GM12878 (cell line): ENCODE data around the gene NAP1L1. TPM values are rescaled to one million over a fixed set of nuclear protein-coding genes. Genes with fewer than 3 reads are reported as not detected.
A peak's percentile ranks its signal among the peaks of the same experiment; 100 is the strongest.

ENCODE experiments used
- ATAC-seq: fragments of 200-7000 bp; cut with Tn5 transposase; 3 replicates; pipeline ENCODE4 v1.9.1; 2020; ENCODE audit warnings: mild to moderate bottlenecking, moderate library complexity
- BruUV-seq: library from RNA; stranded (reverse); fragments of 400-500 nt; replicated peaks from 2 replicates; lab custom pipeline; 2021; lab: Mats Ljungman, UMichigan
- CTCF ChIA-PET: fragments of 300-600 bp; sonication (Branson Sonifier 250); formaldehyde crosslinking; extraction: SDS; loops from one replicate; lab custom pipeline; 2021; ENCODE audit warnings: inconsistent platforms; lab: Yijun Ruan, JAX
- POLR2A ChIA-PET: fragments of 350-600 bp; formaldehyde crosslinking; extraction: SDS; loops from one replicate; lab custom pipeline; 2021; ENCODE audit warnings: inconsistent platforms; lab: Charles Lee
- RAD21 ChIA-PET: fragments of 300-600 bp; sonication (Branson Sonifier 250); formaldehyde crosslinking; loops from one replicate; lab custom pipeline; 2023; ENCODE audit warnings: antibody characterized with exemption; ENCODE audit not compliant: unreplicated experiment; lab: Charles Lee
- SMC1A ChIA-PET: fragments of 300-600 bp; sonication (Branson Sonifier 250); formaldehyde crosslinking; loops from one replicate; lab custom pipeline; 2023; ENCODE audit not compliant: unreplicated experiment, uncharacterized antibody; lab: Charles Lee
- DNase-seq: peaks from one replicate; pipeline ENCODE4 v3.0.0-alpha.2; 2011; ENCODE audit warnings: low read depth, low spot score
- FAIRE-seq: peaks from 3 replicates; lab custom pipeline; 2011; peaks lifted over from hg19 to GRCh38; lab: Jason Lieb, UNC
- H2AFZ ChIP-seq: 2 replicates; pipeline ENCODE4 v1.6.0; 2011; ENCODE audit warnings: low read depth, low read length, control low read depth; ENCODE audit not compliant: control insufficient read depth
- H3K27ac ChIP-seq: 2 replicates; pipeline ENCODE4 v1.5.1; 2011; ENCODE audit warnings: control low read depth; ENCODE audit not compliant: control insufficient read depth, insufficient read depth
- H3K27me3 ChIP-seq, 2 experiments: replicated peaks in 1 of 2; 2 replicates each; pipeline versions ENCODE4 v1.6.0 to v1.6.1; 2011; ENCODE audit warnings: low read length in 1 of 2; ENCODE audit not compliant: control insufficient read depth in 2 of 2, insufficient read depth in 2 of 2
- H3K36me3 ChIP-seq, 2 experiments: 2 replicates each; pipeline ENCODE4 v1.5.1; 2011; ENCODE audit warnings: low read length in 1 of 2; ENCODE audit not compliant: control insufficient read depth in 2 of 2, insufficient read depth in 2 of 2
- H3K4me1 ChIP-seq: 2 replicates; pipeline ENCODE4 v1.6.1; 2011; ENCODE audit warnings: mild to moderate bottlenecking, low read length, moderate library complexity, mixed read lengths; ENCODE audit not compliant: control insufficient read depth, insufficient read depth
- H3K4me2 ChIP-seq: 2 replicates; pipeline ENCODE4 v1.6.0; 2011; ENCODE audit warnings: control low read depth; ENCODE audit not compliant: control insufficient read depth, insufficient read depth
- H3K4me3 ChIP-seq: fragments of 200-600 bp; sonication (generic); 2 replicates; pipeline ENCODE4 v1.5.1; 2016
- H3K79me2 ChIP-seq: 2 replicates; pipeline ENCODE4 v1.6.0; 2011; ENCODE audit warnings: low read length; ENCODE audit not compliant: control insufficient read depth, insufficient read depth
- H3K9ac ChIP-seq: 2 replicates; pipeline ENCODE4 v1.8.0; 2011; ENCODE audit warnings: low read length, control low read depth, mixed read lengths; ENCODE audit not compliant: control insufficient read depth, insufficient read depth
- H3K9me3 ChIP-seq: replicated peaks from 3 replicates; pipeline ENCODE4 v1.5.1; 2011; ENCODE audit warnings: mild to moderate bottlenecking, low read length; ENCODE audit not compliant: control insufficient read depth, insufficient read depth
- H4K20me1 ChIP-seq: 2 replicates; pipeline ENCODE4 v1.6.0; 2011; ENCODE audit not compliant: control insufficient read depth, insufficient read depth
- EED ChIP-seq: sonication (generic); IDR thresholded peaks from 2 replicates; pipeline ENCODE4 v1.6.1; 2016; ENCODE audit warnings: antibody characterized with exemption, low read depth
- ESRRA ChIP-seq: IDR thresholded peaks from 2 replicates; pipeline ENCODE4 v1.6.1; 2012; ENCODE audit warnings: mild to moderate bottlenecking, low read length, improper control_type of control experiment
- FOXM1 ChIP-seq: IDR thresholded peaks from 2 replicates; pipeline ENCODE4 v1.6.1; 2012; ENCODE audit warnings: low read depth, mild to moderate bottlenecking, inconsistent platforms, low read length, moderate library complexity
- IKZF1 ChIP-seq: fragments of 450-650 bp; conservative IDR thresholded peaks from 2 replicates; pipeline ENCODE4 v1.6.1; 2017; ENCODE audit warnings: antibody characterized with exemption, mild to moderate bottlenecking
- MTA2 ChIP-seq: fragments of 450-650 bp; IDR thresholded peaks from 2 replicates; pipeline ENCODE4 v1.6.1; 2016; ENCODE audit warnings: low read depth, mild to moderate bottlenecking, moderate library complexity
- NFXL1 ChIP-seq: fragments of 450-650 bp; IDR thresholded peaks from 2 replicates; pipeline ENCODE4 v1.6.1; 2017; ENCODE audit warnings: antibody characterized with exemption, mild to moderate bottlenecking, borderline replicate concordance
- YBX1 ChIP-seq: fragments of 450-650 bp; IDR thresholded peaks from 2 replicates; pipeline ENCODE4 v1.6.1; 2016; ENCODE audit warnings: antibody characterized with exemption
- ZNF622 ChIP-seq: fragments of 450-650 bp; IDR thresholded peaks from 2 replicates; pipeline ENCODE4 v1.6.1; 2017; ENCODE audit warnings: mild to moderate bottlenecking, inconsistent platforms
- WGBS: methylation state at CpG from one replicate; pipeline ENCODE4 v1.1.6; 2016; ENCODE audit warnings: low lambda C conversion rate; ENCODE audit not compliant: insufficient replicate concordance, insufficient coverage; ENCODE audit errors: missing lambda C conversion rate; 5-methylcytosine and 5-hydroxymethylcytosine counted together
- in situ Hi-C: fragments of 300-500 bp; cut with MboI; formaldehyde crosslinking; loops from 9 replicates; pipeline ENCODE4 v1.14.3; 2018; ENCODE audit warnings: mixed read lengths
- intact Hi-C: fragments of 100-400 bp; cut with micrococcal nuclease; formaldehyde crosslinking; loops from one replicate; pipeline ENCODE4 v1.14.2; 2022; ENCODE audit not compliant: unreplicated experiment
- polyA plus RNA-seq, 11 experiments: library from polyadenylated mRNA; depleted of rRNA in 4 of 11; unstranded in 6 of 11; stranded (reverse) in 5 of 11; fragments of >200 nt; fragmentation: Nextera tagmentation in 4 of 11; fragmentation: Illumina TruSeq in 1 of 11; extraction: Ambion mirVana in 4 of 11; extraction: Trizol in 1 of 11; gene quantifications; 1 replicate in 1 of 11; 2 replicates in 10 of 11; pipeline versions ENCODE4 v1.2.1 to v1.2.3, GENCODE V29; 2011 to 2016; ENCODE audit warnings: inconsistent platforms in 2 of 11, missing spikeins in 2 of 11, low read depth in 1 of 11
- total RNA-seq, 4 experiments: library from RNA; depleted of rRNA in 3 of 4; stranded (reverse); fragments of >200 nt in 3 of 4; fragmentation: Illumina TruSeq in 1 of 4; extraction: Trizol in 1 of 4; gene quantifications; 2 replicates each; pipeline versions ENCODE4 v1.2.1 to v1.2.3, GENCODE V29; 2013 to 2021
- TF ChIP-seq, protein P1 (sequence below): fragments of 450-650 bp; IDR thresholded peaks from 2 replicates; pipeline ENCODE4 v1.6.1; 2017; ENCODE audit warnings: low read depth, mild to moderate bottlenecking, moderate library complexity
- TF ChIP-seq, protein P2 (sequence below): fragments of 450-650 bp; formaldehyde crosslinking; IDR thresholded peaks from 2 replicates; pipeline ENCODE4 v1.5.0; 2022; ENCODE audit warnings: mild to moderate bottlenecking, missing genetic modification characterization
- TF ChIP-seq, protein P3 (sequence below): IDR thresholded peaks from 2 replicates; pipeline ENCODE4 v1.6.1; 2011; ENCODE audit warnings: low read depth, mild to moderate bottlenecking, low read length, moderate library complexity, borderline replicate concordance; ENCODE audit errors: extremely low read depth
- TF ChIP-seq, protein P4 (sequence below): IDR thresholded peaks from 2 replicates; pipeline ENCODE4 v1.6.1; 2011; ENCODE audit warnings: low read depth, low read length, improper control_type of control experiment, borderline replicate concordance

The NAP1L1 gene
- total and polyA plus RNA-seq, 10 of the 15 experiments (the other 5 are each of a cell fraction or from before 2014, with no cell fraction given): 256 to 1,036 (median 536) TPM

DNA sequence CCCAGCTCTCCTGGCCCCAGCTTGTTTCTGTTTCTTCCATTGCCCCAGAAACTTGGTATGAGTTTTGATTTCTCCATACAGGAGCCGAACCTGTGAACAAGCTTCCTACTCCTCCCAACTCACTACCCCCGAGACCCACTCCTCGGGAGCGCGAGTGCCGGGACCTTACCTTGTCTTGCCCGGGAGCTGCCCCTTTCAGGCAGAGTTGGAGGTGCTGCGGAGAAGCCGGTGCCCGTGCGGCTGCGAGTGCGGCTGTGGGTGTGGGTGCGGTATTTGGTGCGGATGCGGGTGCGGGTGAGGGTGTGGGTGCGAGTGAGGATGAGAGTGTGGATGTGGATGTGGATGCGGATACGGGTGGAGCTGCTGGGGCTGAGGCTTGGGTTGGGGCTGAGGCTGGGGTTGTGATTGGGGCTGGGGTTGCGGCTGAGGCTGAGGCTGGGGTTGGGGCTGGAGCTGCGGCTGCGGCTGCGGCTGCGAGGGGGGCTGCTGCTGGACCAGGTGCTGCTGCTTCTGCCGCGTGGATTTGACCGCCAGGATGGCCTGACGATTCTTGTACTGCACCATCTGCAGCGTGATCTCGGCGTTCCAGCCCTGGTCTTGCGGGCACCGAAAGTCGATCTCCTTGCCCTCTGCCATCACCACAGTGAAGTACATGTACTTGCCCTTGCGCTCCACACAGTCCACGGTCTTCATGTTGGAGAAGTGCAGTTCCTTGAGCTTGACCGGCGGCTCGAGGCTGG is 54.0 kb downstream of the NAP1L1 start:
- FAIRE-seq (no peak), DNase-seq (no peak), ATAC-seq (peak; percentile 25)
- H3K4me2 ChIP-seq: peak overlapping the region; percentile 100
- no peaks in the 10 kb centered on the region for H3K9me3 ChIP-seq
- BruUV-seq: no TSS peak
- intact Hi-C loops: loop anchor here (1.0 to 5.0 kb wide), 11 partner anchors 48 to 518 kb away; partner anchors contain the start of genes BBS10 and KRR1
- no peaks in the 10 kb centered on the region for H4K20me1 ChIP-seq
- no peaks in the 10 kb centered on the region for H3K79me2 ChIP-seq
- H3K9ac ChIP-seq: peak overlapping the region; percentile 46; the same call in 1 of the 2 replicates
- under 1% methylated on average over 29 of the region's 40 CpGs for WGBS
- H3K4me3 ChIP-seq: peak overlapping the region; percentile 85
- peak overlapping the region; percentile 65 for H2AFZ ChIP-seq
- H3K27ac ChIP-seq: no peak overlapping the region
- in situ Hi-C loops: no loop called here
- no peaks in the 10 kb centered on the region for H3K36me3 ChIP-seq
- SMC1A ChIA-PET: interaction anchor here (0.9 to 17.8 kb wide), 30 partner anchors 11 to 551 kb away, joined by 3 to 327 read pairs (median 5); partner anchors contain the start of gene BBS10
- POLR2A ChIA-PET: interaction anchor here (0.8 to 8.9 kb wide), 16 partner anchors 8 to 503 kb away, joined by 3 to 111 read pairs (median 4); partner anchors contain the start of gene NAP1L1
- no peaks in the 10 kb centered on the region; a peak in 1 of 4 replicates for H3K27me3 ChIP-seq
- CTCF ChIA-PET: interaction anchor here (0.9 to 10.1 kb wide), 27 partner anchors 10 to 547 kb away, joined by 3 to 144 read pairs (median 6); partner anchors contain the start of gene KRR1
- H3K4me1 ChIP-seq: peaks cover 17% of the 10 kb centered on the region
- RAD21 ChIA-PET: interaction anchor here (0.7 to 9.8 kb wide), 43 partner anchors 10 to 548 kb away, joined by 3 to 144 read pairs (median 6); partner anchors contain the start of genes BBS10, GLIPR1 and KRR1
- no peak for TF ChIP-seq ESRRA
- TF ChIP-seq MTA2: peak; percentile 28; the same call in 1 of the 2 replicates
- TF ChIP-seq, protein P1, sequence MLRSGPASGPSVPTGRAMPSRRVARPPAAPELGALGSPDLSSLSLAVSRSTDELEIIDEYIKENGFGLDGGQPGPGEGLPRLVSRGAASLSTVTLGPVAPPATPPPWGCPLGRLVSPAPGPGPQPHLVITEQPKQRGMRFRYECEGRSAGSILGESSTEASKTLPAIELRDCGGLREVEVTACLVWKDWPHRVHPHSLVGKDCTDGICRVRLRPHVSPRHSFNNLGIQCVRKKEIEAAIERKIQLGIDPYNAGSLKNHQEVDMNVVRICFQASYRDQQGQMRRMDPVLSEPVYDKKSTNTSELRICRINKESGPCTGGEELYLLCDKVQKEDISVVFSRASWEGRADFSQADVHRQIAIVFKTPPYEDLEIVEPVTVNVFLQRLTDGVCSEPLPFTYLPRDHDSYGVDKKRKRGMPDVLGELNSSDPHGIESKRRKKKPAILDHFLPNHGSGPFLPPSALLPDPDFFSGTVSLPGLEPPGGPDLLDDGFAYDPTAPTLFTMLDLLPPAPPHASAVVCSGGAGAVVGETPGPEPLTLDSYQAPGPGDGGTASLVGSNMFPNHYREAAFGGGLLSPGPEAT: 0 out of 2 replicates have a peak, but pooled peaks have one; percentile 5
- TF ChIP-seq, protein P2, sequence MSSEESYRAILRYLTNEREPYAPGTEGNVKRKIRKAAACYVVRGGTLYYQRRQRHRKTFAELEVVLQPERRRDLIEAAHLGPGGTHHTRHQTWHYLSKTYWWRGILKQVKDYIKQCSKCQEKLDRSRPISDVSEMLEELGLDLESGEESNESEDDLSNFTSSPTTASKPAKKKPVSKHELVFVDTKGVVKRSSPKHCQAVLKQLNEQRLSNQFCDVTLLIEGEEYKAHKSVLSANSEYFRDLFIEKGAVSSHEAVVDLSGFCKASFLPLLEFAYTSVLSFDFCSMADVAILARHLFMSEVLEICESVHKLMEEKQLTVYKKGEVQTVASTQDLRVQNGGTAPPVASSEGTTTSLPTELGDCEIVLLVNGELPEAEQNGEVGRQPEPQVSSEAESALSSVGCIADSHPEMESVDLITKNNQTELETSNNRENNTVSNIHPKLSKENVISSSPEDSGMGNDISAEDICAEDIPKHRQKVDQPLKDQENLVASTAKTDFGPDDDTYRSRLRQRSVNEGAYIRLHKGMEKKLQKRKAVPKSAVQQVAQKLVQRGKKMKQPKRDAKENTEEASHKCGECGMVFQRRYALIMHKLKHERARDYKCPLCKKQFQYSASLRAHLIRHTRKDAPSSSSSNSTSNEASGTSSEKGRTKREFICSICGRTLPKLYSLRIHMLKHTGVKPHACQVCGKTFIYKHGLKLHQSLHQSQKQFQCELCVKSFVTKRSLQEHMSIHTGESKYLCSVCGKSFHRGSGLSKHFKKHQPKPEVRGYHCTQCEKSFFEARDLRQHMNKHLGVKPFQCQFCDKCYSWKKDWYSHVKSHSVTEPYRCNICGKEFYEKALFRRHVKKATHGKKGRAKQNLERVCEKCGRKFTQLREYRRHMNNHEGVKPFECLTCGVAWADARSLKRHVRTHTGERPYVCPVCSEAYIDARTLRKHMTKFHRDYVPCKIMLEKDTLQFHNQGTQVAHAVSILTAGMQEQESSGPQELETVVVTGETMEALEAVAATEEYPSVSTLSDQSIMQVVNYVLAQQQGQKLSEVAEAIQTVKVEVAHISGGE (CRISPR knock-in tag): no peak
- no peak for TF ChIP-seq FOXM1
- TF ChIP-seq NFXL1: no peak
- TF ChIP-seq IKZF1: peak; percentile 43; the same call in 1 of the 2 replicates
- TF ChIP-seq ZNF622: no peak
- TF ChIP-seq, protein P3, sequence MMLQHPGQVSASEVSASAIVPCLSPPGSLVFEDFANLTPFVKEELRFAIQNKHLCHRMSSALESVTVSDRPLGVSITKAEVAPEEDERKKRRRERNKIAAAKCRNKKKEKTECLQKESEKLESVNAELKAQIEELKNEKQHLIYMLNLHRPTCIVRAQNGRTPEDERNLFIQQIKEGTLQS: no peak
- no peak for TF ChIP-seq YBX1
- TF ChIP-seq, protein P4, sequence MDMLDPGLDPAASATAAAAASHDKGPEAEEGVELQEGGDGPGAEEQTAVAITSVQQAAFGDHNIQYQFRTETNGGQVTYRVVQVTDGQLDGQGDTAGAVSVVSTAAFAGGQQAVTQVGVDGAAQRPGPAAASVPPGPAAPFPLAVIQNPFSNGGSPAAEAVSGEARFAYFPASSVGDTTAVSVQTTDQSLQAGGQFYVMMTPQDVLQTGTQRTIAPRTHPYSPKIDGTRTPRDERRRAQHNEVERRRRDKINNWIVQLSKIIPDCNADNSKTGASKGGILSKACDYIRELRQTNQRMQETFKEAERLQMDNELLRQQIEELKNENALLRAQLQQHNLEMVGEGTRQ: no peak
- TF ChIP-seq EED: peak; percentile 40; the same call in 1 of the 2 replicates
